IgD-negative memory B cell (primary cell): Measurements from ENCODE around the gene MIA2. TPM values are rescaled to one million over a fixed set of nuclear protein-coding genes. Genes with fewer than 3 reads are reported as not detected.
"Not testable (repeated sequence)": the region's sequence is repeated elsewhere in the genome, so short reads cannot be mapped to it uniquely, and the experiment has no call there.

Source experiments
- H3K27ac Mint-ChIP-seq, 3 donors: one replicate each; pipeline ENCODE4 v1.8.0; 2020 to 2022; ENCODE audit warnings: mild to moderate bottlenecking in 3 of 3, mixed read lengths in 3 of 3, moderate library complexity in 1 of 3
- H3K27me3 Mint-ChIP-seq: one replicate; pipeline ENCODE4 v1.8.0; 2021; ENCODE audit warnings: mixed read lengths
- H3K36me3 Mint-ChIP-seq: one replicate; pipeline ENCODE4 v1.8.0; 2020; ENCODE audit warnings: mild to moderate bottlenecking, mixed read lengths
- H3K4me1 Mint-ChIP-seq, 3 donors: one replicate each; pipeline ENCODE4 v1.8.0; 2020 to 2022; ENCODE audit warnings: mixed read lengths in 3 of 3, mild to moderate bottlenecking in 1 of 3
- H3K4me3 Mint-ChIP-seq, 4 donors: one replicate each; pipeline ENCODE4 v1.8.0; 2020 to 2022; ENCODE audit warnings: mild to moderate bottlenecking in 4 of 4, mixed read lengths in 4 of 4, moderate library complexity in 3 of 4
- H3K9me3 Mint-ChIP-seq, 3 donors: one replicate each; pipeline ENCODE4 v1.8.0; 2020 to 2021; ENCODE audit warnings: mixed read lengths in 3 of 3, mild to moderate bottlenecking in 1 of 3
- polyA plus RNA-seq: library from polyadenylated mRNA; unstranded; fragments of 300-500 nt; fragmentation: Illumina TruSeq; gene quantifications from one replicate; pipeline ENCODE4 v1.2.3, GENCODE V29; 2021

The MIA2 gene, protein sequence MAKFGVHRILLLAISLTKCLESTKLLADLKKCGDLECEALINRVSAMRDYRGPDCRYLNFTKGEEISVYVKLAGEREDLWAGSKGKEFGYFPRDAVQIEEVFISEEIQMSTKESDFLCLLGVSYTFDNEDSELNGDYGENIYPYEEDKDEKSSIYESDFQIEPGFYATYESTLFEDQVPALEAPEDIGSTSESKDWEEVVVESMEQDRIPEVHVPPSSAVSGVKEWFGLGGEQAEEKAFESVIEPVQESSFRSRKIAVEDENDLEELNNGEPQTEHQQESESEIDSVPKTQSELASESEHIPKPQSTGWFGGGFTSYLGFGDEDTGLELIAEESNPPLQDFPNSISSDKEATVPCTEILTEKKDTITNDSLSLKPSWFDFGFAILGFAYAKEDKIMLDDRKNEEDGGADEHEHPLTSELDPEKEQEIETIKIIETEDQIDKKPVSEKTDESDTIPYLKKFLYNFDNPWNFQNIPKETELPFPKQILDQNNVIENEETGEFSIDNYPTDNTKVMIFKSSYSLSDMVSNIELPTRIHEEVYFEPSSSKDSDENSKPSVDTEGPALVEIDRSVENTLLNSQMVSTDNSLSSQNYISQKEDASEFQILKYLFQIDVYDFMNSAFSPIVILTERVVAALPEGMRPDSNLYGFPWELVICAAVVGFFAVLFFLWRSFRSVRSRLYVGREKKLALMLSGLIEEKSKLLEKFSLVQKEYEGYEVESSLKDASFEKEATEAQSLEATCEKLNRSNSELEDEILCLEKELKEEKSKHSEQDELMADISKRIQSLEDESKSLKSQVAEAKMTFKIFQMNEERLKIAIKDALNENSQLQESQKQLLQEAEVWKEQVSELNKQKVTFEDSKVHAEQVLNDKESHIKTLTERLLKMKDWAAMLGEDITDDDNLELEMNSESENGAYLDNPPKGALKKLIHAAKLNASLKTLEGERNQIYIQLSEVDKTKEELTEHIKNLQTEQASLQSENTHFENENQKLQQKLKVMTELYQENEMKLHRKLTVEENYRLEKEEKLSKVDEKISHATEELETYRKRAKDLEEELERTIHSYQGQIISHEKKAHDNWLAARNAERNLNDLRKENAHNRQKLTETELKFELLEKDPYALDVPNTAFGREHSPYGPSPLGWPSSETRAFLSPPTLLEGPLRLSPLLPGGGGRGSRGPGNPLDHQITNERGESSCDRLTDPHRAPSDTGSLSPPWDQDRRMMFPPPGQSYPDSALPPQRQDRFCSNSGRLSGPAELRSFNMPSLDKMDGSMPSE (N-terminal part only)
- 24.8 TPM for polyA plus RNA-seq

GRCh38 chr14:39233680-39234326 lies at the start of gene MIA2:
Gene MIA2 (plus strand): TSS chr14:39233915. CDS start chr14:39234115, 200 bp downstream.
- H3K27me3 Mint-ChIP-seq = no peaks in the 10 kb centered on the region
- H3K27ac Mint-ChIP-seq = no peak within 1 kb of the TSS
- no peaks in the 10 kb centered on the region for H3K36me3 Mint-ChIP-seq
- peaks cover 0 to 7% (median 5%) of the 10 kb centered on the region in 3 donors for H3K4me1 Mint-ChIP-seq
- H3K4me3 Mint-ChIP-seq = no peak within 1 kb of the TSS
- H3K9me3 Mint-ChIP-seq = no peaks in the 10 kb centered on the region

- Mint-ChIP-seq H3K4me3 (no peak overlapping the region), H3K9me3 (no peaks in the 10 kb centered on the region), H3K27me3 (no peaks in the 10 kb centered on the region), H3K4me1 (peaks cover 4 to 14% (median 7%) of the 10 kb centered on the region in 3 donors), H3K27ac (peak overlapping the region in 2 of 3 donors; percentile 17 to 28), H3K36me3 (no peaks in the 10 kb centered on the region)
Measured at GRCh38 chr14:39184628-39185255, 49.0 kb upstream of the MIA2 start.

DNA sequence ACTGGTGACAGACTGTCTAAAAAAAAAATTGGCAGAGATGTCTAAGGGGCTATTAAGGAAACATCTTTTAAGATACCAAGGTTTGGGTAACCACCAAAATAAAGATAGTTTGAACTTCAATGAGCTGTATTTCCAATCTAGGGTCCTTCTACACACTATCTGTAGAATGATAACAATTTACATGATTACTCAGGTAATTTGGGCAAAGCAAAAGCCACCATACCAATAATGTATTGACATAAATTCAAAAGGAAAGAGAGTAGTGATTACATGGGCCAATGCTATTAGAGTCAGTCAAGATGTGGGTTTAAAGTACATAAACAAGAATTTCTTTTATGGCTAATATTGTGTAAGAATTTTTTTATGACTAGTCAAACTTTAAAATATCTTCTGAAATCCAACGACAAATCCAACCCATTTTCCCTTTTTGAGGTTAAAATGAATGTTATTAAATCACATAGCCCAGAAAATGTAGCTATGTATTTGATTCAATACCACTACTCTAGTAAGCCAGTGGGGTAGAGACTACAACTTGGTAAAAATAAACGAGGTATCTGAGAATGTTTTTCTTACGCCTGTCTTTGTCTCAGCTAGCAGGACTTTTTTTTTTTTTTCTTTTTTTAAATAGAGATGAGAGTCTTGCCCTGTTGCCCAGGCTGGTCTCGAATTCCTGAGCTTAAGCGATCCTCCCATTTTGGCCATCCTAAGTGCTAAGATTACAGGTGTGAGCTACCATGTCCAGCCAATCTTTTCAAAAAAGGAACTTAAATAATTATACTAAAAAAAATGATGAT lies 48.3 kb upstream of the MIA2 start:
- H3K9me3 Mint-ChIP-seq = no peaks in the 10 kb centered on the region
- H3K4me1 Mint-ChIP-seq = peaks cover 1 to 14% (median 7%) of the 10 kb centered on the region in 3 donors
- H3K36me3 Mint-ChIP-seq = no peaks in the 10 kb centered on the region
- no peak overlapping the region for H3K4me3 Mint-ChIP-seq
- H3K27ac Mint-ChIP-seq = peak overlapping the region in 1 of 3 donors; percentile 28
- H3K27me3 Mint-ChIP-seq = no peaks in the 10 kb centered on the region

DNA sequence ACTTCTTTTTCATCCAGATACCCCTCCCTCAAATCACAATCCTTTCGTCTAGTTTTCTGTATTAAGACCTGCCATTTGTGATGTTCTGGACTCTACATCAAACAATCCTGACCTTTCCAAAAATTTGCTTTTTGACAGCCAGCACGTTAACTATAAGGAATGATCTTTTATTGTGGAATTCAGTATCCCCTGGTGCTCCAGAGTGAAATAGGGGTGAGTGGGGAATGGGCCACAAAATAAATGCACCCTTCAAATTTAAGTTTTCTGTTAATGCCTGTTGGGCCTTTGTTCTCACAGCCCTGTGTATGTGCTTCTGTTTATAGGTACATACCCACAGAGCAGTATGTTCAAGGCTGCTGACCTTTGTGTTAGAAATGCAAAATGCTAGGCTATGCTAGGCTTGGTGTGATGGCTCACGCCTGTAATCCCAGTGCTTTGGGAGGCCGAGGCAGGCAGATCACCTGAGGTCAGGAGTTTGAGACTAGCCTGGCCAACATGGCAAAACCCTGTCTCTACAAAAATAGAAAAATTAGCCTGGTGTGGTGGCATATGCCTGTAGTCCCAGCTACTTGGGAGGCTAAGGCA lies 46.7 kb upstream of the MIA2 start:
- H3K4me1 Mint-ChIP-seq = peaks cover 1 to 14% (median 7%) of the 10 kb centered on the region in 3 donors
- peak overlapping the region in 1 of 3 donors; percentile 20 for H3K27ac Mint-ChIP-seq
- H3K27me3 Mint-ChIP-seq = no peaks in the 10 kb centered on the region
- no peak overlapping the region for H3K4me3 Mint-ChIP-seq
- H3K36me3 Mint-ChIP-seq = peaks cover 4% of the 10 kb centered on the region
- H3K9me3 Mint-ChIP-seq = no peaks in the 10 kb centered on the region

GRCh38 chr14:39203659-39204606 lies 29.8 kb upstream of the MIA2 start:
- Mint-ChIP-seq H3K4me3 (no peak overlapping the region), H3K27ac (peak overlapping the region in 1 of 3 donors; percentile 18), H3K27me3 (no peaks in the 10 kb centered on the region), H3K4me1 (peaks cover 5 to 9% (median 8%) of the 10 kb centered on the region in 3 donors), H3K9me3 (no peaks in the 10 kb centered on the region), H3K36me3 (no peaks in the 10 kb centered on the region)

GRCh38 chr14:39207430-39207829 lies 26.3 kb upstream of the MIA2 start:
- peak overlapping the region in 1 of 3 donors; percentile 64 for H3K27ac Mint-ChIP-seq
- H3K4me1 Mint-ChIP-seq, H3K36me3 Mint-ChIP-seq, H3K4me3 Mint-ChIP-seq, H3K9me3 Mint-ChIP-seq, H3K27me3 Mint-ChIP-seq: not testable (repeated sequence)

- H3K36me3 Mint-ChIP-seq = no peaks in the 10 kb centered on the region
- no peak overlapping the region for H3K27ac Mint-ChIP-seq
- peaks cover 5 to 9% (median 8%) of the 10 kb centered on the region in 3 donors for H3K4me1 Mint-ChIP-seq
- H3K9me3 Mint-ChIP-seq = no peaks in the 10 kb centered on the region
- peaks cover 2% of the 10 kb centered on the region for H3K27me3 Mint-ChIP-seq
- H3K4me3 Mint-ChIP-seq = no peak overlapping the region
Measured at GRCh38 chr14:39211109-39211741, 22.5 kb upstream of the MIA2 start.

DNA sequence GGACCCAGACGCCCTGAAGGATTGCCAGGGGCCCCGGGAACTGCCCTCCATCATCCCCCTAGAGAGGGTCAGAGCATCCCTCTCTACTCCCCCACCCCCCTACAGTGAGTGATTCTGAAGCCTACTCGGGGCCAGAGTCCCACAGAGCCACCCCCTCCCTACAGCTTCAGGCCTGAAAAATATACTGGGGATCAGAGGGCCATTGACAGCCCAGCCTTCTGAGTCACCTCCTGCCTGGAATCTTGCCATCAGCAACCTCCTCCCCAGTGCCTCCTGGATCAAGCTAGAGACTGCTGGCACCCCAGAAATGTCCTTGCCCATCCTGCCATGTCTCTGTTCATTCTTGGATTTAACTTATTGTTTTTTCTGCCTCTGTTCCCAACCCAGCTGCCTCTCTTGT lies 21.7 kb upstream of the MIA2 start:
- H3K27ac Mint-ChIP-seq = no peak overlapping the region
- no peaks in the 10 kb centered on the region for H3K36me3 Mint-ChIP-seq
- H3K4me1 Mint-ChIP-seq = peaks cover 5 to 9% (median 8%) of the 10 kb centered on the region in 3 donors
- no peak overlapping the region for H3K4me3 Mint-ChIP-seq
- H3K9me3 Mint-ChIP-seq = peaks cover 0 to under 1% (median 0%) of the 10 kb centered on the region in 3 donors
- peaks cover 2% of the 10 kb centered on the region for H3K27me3 Mint-ChIP-seq

DNA sequence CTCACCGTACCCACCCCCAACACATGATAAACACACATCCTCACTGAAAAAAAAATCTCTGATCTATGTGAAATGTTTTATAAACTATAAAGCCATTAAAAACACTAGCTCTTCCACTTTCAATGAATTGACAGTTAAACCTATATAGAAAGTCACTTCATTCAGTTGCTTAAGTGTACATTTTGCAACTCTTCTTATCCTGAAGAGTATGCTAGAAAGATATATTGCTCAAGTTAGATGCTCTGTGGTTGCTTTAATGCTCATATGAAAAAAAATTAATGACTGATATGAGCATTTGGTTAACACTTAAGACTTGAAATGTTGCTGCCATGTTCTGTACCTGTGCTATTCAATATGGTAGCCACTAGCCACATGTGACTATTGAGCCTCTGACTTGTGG lies 21.0 kb upstream of the MIA2 start:
- H3K9me3 Mint-ChIP-seq = peaks cover 0 to 2% (median 0%) of the 10 kb centered on the region in 3 donors
- H3K4me3 Mint-ChIP-seq = no peak overlapping the region
- peaks cover 3 to 6% (median 4%) of the 10 kb centered on the region in 3 donors for H3K4me1 Mint-ChIP-seq
- peaks cover 2% of the 10 kb centered on the region for H3K27me3 Mint-ChIP-seq
- no peaks in the 10 kb centered on the region for H3K36me3 Mint-ChIP-seq
- no peak overlapping the region for H3K27ac Mint-ChIP-seq

- no peaks in the 10 kb centered on the region for H3K27me3 Mint-ChIP-seq
- H3K4me1 Mint-ChIP-seq = peaks cover 0 to 7% (median 6%) of the 10 kb centered on the region in 3 donors
- H3K9me3 Mint-ChIP-seq = peaks cover 0 to 5% (median 0%) of the 10 kb centered on the region in 3 donors
- no peaks in the 10 kb centered on the region for H3K36me3 Mint-ChIP-seq
- H3K4me3 Mint-ChIP-seq = peak overlapping the region in 1 of 4 donors; percentile 70
- peak overlapping the region in 1 of 3 donors; percentile 82 for H3K27ac Mint-ChIP-seq
Measured at GRCh38 chr14:39217214-39217879, 16.4 kb upstream of the MIA2 start.

DNA sequence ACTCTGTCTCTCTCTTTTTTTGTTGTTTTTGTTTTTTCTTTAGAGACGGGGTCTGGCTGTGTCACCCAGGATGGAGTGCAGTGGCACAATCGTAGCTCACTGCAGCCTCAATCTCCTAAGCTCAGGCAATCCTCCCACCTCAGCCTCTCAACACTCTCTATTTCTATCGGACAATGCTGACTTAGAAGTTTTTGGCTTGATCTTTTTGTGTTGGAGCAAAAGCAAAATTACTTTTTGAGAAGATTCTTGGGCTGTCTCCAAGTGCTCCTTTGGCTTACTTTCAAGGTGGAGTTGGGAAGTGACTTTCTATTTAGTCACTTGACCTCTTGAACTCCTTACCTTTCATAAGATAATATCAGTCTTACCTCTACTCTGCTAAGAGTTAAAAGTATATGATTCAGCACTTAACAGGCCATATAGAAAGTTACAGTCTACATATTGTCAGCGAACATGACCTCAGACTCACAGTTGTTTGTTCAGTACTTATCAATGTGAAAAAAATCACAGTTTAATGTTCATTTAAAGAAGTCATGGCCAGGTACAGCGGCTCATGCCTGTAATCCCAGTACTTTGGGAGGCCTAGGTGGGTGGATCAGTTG lies 15.4 kb upstream of the MIA2 start:
- Mint-ChIP-seq H3K4me3 (no peak overlapping the region), H3K9me3 (peaks cover 0 to 5% (median 0%) of the 10 kb centered on the region in 3 donors), H3K27me3 (no peaks in the 10 kb centered on the region), H3K36me3 (no peaks in the 10 kb centered on the region), H3K27ac (no peak overlapping the region), H3K4me1 (peaks cover 0 to 7% (median 6%) of the 10 kb centered on the region in 3 donors)
